Transverse colon (tissue), 4 donors: ENCODE data around the gene SHMT2. TPM values are rescaled to one million over a fixed set of nuclear protein-coding genes. Genes with fewer than 3 reads are reported as not detected.

Experiments used
- DNase-seq: peaks from one replicate; pipeline ENCODE4 v3.0.0-alpha.2; 2019
- H3K27ac ChIP-seq, 4 donors: fragments of 200-600 bp; sonication (generic); 2 replicates each; pipeline ENCODE4 v1.5.1; 2016 to 2018; ENCODE audit warnings: inconsistent platforms in 4 of 4
- H3K27me3 ChIP-seq: fragments of 200-600 bp; sonication (generic); 2 replicates; pipeline ENCODE4 v1.5.1; 2017; ENCODE audit warnings: inconsistent platforms
- H3K36me3 ChIP-seq, 4 donors: fragments of 200-600 bp; sonication (generic); 2 replicates each; pipeline ENCODE4 v1.5.1; 2017 to 2019; ENCODE audit warnings: inconsistent platforms in 4 of 4
- H3K4me1 ChIP-seq, 4 donors: fragments of 200-600 bp; sonication (generic); 2 replicates each; pipeline ENCODE4 v1.5.1; 2017 to 2020; ENCODE audit warnings: inconsistent platforms in 4 of 4
- H3K4me3 ChIP-seq, 4 donors: fragments of 200-600 bp; sonication (generic); 1 replicate in 1 of 4; 2 replicates in 3 of 4; pipeline versions ENCODE4 v1.5.1 to v1.6.1; 2017 to 2019; ENCODE audit warnings: inconsistent platforms in 4 of 4
- H3K9me3 ChIP-seq, 2 donors: fragments of 200-600 bp; sonication (generic); 2 replicates each; pipeline ENCODE4 v1.5.1; 2017 to 2019; ENCODE audit warnings: inconsistent platforms in 2 of 2
- CTCF ChIP-seq, 5 experiments: fragments of 200-600 bp in 3 of 5; fragments of 450-650 bp in 2 of 5; sonication (generic) in 3 of 5; IDR thresholded peaks; 1 replicate in 2 of 5; 2 replicates in 3 of 5; pipeline ENCODE4 v1.5.1; 2016 to 2017; ENCODE audit warnings: antibody characterized with exemption in 5 of 5, inconsistent platforms in 3 of 5, mild to moderate bottlenecking in 2 of 5, moderate library complexity in 1 of 5
- EP300 ChIP-seq: sonication (generic); formaldehyde crosslinking; IDR thresholded peaks from one replicate; pipeline ENCODE4 v1.6.1; 2017; ENCODE audit warnings: antibody characterized with exemption, low read depth
- POLR2A ChIP-seq: fragments of 450-650 bp; IDR thresholded peaks from one replicate; pipeline ENCODE4 v1.6.1; 2016; ENCODE audit warnings: antibody characterized with exemption, mild to moderate bottlenecking, moderate library complexity
- POLR2AphosphoS5 ChIP-seq, 3 donors: sonication (generic); formaldehyde crosslinking; IDR thresholded peaks; one replicate each; pipeline ENCODE4 v1.6.1; 2016; ENCODE audit warnings: antibody characterized with exemption in 3 of 3
- WGBS, 2 donors: methylation state at CpG; one replicate each; pipeline ENCODE4 v1.1.5; 2018; ENCODE audit warnings: low coverage in 1 of 2; 5-methylcytosine and 5-hydroxymethylcytosine counted together
- in situ Hi-C, 4 donors: fragments of 200-750 bp; cut with MboI; loops; one replicate each; pipeline versions ENCODE4 v1.15.0 to v1.15.1; 2017; ENCODE audit warnings: low sequenced_read_pairs in 3 of 4, low pct_ligation_motif_present in 1 of 4, low pct_unique_long_range_greater_than_20kb in 1 of 4
- intact Hi-C: fragments of 100-400 bp; cut with DNase I; formaldehyde crosslinking; loops from one replicate; pipeline ENCODE4 v1.15.1; 2023; ENCODE audit warnings: low total_unique reads
- total RNA-seq, 4 donors: library from RNA; depleted of rRNA; stranded (reverse); fragments of >200 nt; gene quantifications; one replicate each; pipeline ENCODE4 v1.1.0, GENCODE V29; 2016

SHMT2 gene
- total RNA-seq, 4 donors from 2014 or later: 29.2 to 104 (median 33.4) TPM

- Histone ChIP-seq H3K9me3 (no peaks in the 10 kb centered on the region), H3K4me3 (no peak overlapping the region), H3K27ac (no peak overlapping the region), H3K4me1 (peaks cover 29 to 50% (median 45%) of the 10 kb centered on the region in 4 donors), H3K27me3 (peaks cover 73% of the 10 kb centered on the region), H3K36me3 (peaks cover 0 to 15% (median 0%) of the 10 kb centered on the region in 4 donors)
- no peak for DNase-seq
- WGBS, 2 donors: 32 to 48% methylated on average over 3 to 5 of the region's 5 CpGs
- TF ChIP-seq EP300 (no peak), POLR2A (no peak), POLR2AphosphoS5 (IDR thresholded peaks at IDR 0.05) (no peak), CTCF (IDR thresholded peaks at IDR 0.05) (no peak)
- intact Hi-C loops: no loop called here
- in situ Hi-C loops: no loop called here
Observed at GRCh38 chr12:57237596-57237931, 8.1 kb downstream of the SHMT2 start.

- Histone ChIP-seq H3K9me3 (no peaks in the 10 kb centered on the region), H3K27me3 (peaks cover 79% of the 10 kb centered on the region), H3K4me1 (peaks cover 34 to 57% (median 52%) of the 10 kb centered on the region in 4 donors), H3K4me3 (peak overlapping the region; percentile 11 to 50 (median 21)), H3K36me3 (peaks cover 0 to 9% (median 0%) of the 10 kb centered on the region in 4 donors), H3K27ac (peak overlapping the region in 2 of 4 donors; percentile 6 to 42)
- in situ Hi-C loops (no loop called here), intact Hi-C loops (no loop called here)
- WGBS, 2 donors: 2% methylated on average over 63 of the region's 63 CpGs; no CpG with 5 or more reads in 1 of the 2 donors
- peak; percentile 29 for DNase-seq
- TF ChIP-seq CTCF (IDR thresholded peaks at IDR 0.05) (no peak), EP300 (no peak), POLR2AphosphoS5 (IDR thresholded peaks at IDR 0.05) (no peak), POLR2A (no peak)
Observed at GRCh38 chr12:57237932-57238853, 8.7 kb downstream of the SHMT2 start.

- peaks cover 40 to 63% (median 59%) of the 10 kb centered on the region in 4 donors for H3K4me1 ChIP-seq
- peak overlapping the region in 2 of 4 donors; percentile 6 to 51 for H3K27ac ChIP-seq
- in situ Hi-C loops (no loop called here), intact Hi-C loops (loop anchor here (1.0 kb wide), 1 partner anchor 26 kb away; no protein-coding TSS in a partner anchor)
- DNase-seq: peak; percentile 90
- peak overlapping the region; percentile 11 to 50 (median 21) for H3K4me3 ChIP-seq
- TF ChIP-seq POLR2AphosphoS5 (IDR thresholded peaks at IDR 0.05): peak in 2 of 3 donors; percentile 25 to 62
- TF ChIP-seq POLR2A: no peak
- TF ChIP-seq EP300: no peak
- TF ChIP-seq CTCF (IDR thresholded peaks at IDR 0.05): peak; percentile 100
- peaks cover 88% of the 10 kb centered on the region for H3K27me3 ChIP-seq
- 4% methylated on average over 26 of the region's 47 CpGs; no CpG with 5 or more reads in 1 of the 2 donors for WGBS, 2 donors
- no peaks in the 10 kb centered on the region for H3K9me3 ChIP-seq
- peaks cover 0 to under 1% (median 0%) of the 10 kb centered on the region in 4 donors for H3K36me3 ChIP-seq
Observed at GRCh38 chr12:57238854-57239554, 9.5 kb downstream of the SHMT2 start.

GRCh38 chr12:57239587-57240065, 10.1 kb downstream of the SHMT2 start:
- intact Hi-C loops: loop anchor here (1.0 kb wide), 1 partner anchor 26 kb away; no protein-coding TSS in a partner anchor
- peaks cover 93% of the 10 kb centered on the region for H3K27me3 ChIP-seq

More at GRCh38 chr12:57239587-57240065, 10.1 kb downstream of the SHMT2 start:
- in situ Hi-C loops: no loop called here
- Histone ChIP-seq H3K9me3 (no peaks in the 10 kb centered on the region), H3K27ac (peak overlapping the region in 1 of 4 donors; percentile 51), H3K4me1 (peaks cover 40 to 63% (median 59%) of the 10 kb centered on the region in 4 donors), H3K4me3 (peak overlapping the region in 3 of 4 donors; percentile 21 to 50 (median 36)), H3K36me3 (no peaks in the 10 kb centered on the region)
- 1% methylated on average over 14 of the region's 14 CpGs; no CpG with 5 or more reads in 1 of the 2 donors for WGBS, 2 donors
- no peak for TF ChIP-seq POLR2A
- DNase-seq: no peak
